IPS DF 19.7 (cell line): ENCODE data around the gene TRIM16.
A peak's percentile ranks its signal among the peaks of the same experiment; 100 is the strongest.
"Not testable (repeated sequence)": the region's sequence is repeated elsewhere in the genome, so short reads cannot be mapped to it uniquely, and the experiment has no call there.

Experiments used
- DNase-seq: peaks from one replicate; pipeline ENCODE4 v3.0.0-alpha.2; 2013; ENCODE audit warnings: low read depth, low spot score

TRIM16 gene

GRCh38 chr17:15683824-15684478, at the start of gene TRIM16:
Gene TRIM16, minus strand, starts transcription at chr17:15684311. Its CDS starts 32,702 bp downstream, at chr17:15651609.
- not testable (repeated sequence) for DNase-seq

GRCh38 chr17:15733174-15733789, 49.2 kb upstream of the TRIM16 start:
- not testable (repeated sequence) for DNase-seq

- not testable (repeated sequence) for DNase-seq
Observed at GRCh38 chr17:15731900-15732299, 47.8 kb upstream of the TRIM16 start, which contains the start of gene TBC1D26. Gene TBC1D26, plus strand, starts transcription at chr17:15732283. Its CDS starts 3,066 bp downstream, at chr17:15735349.

GRCh38 chr17:15730535-15730934, 46.4 kb upstream of the TRIM16 start:
- not testable (repeated sequence) for DNase-seq

- DNase-seq = not testable (repeated sequence)
Observed at GRCh38 chr17:15716601-15717563, 32.8 kb upstream of the TRIM16 start.

GRCh38 chr17:15708879-15709278, 24.8 kb upstream of the TRIM16 start:
- not testable (repeated sequence) for DNase-seq

GRCh38 chr17:15704813-15705212, 20.7 kb upstream of the TRIM16 start:
- not testable (repeated sequence) for DNase-seq

- not testable (repeated sequence) for DNase-seq
Observed at GRCh38 chr17:15704239-15704638, 20.1 kb upstream of the TRIM16 start.

GRCh38 chr17:15699937-15700336, 15.8 kb upstream of the TRIM16 start:
- DNase-seq = not testable (repeated sequence)

GRCh38 chr17:15699413-15699924, 15.4 kb upstream of the TRIM16 start, which contains the start of gene ZNF286A:
Gene ZNF286A, plus strand, starts transcription at chr17:15699752. Its CDS starts 578 bp downstream, at chr17:15700330.
- DNase-seq = peak; percentile 95

- not testable (repeated sequence) for DNase-seq
Observed at GRCh38 chr17:15698967-15699366, 14.9 kb upstream of the TRIM16 start.

- not testable (repeated sequence) for DNase-seq
Observed at GRCh38 chr17:15687494-15687893, 3.4 kb upstream of the TRIM16 start.

- DNase-seq = not testable (repeated sequence)
Observed at GRCh38 chr17:15683135-15683534, 976 bp downstream of the TRIM16 start.

- not testable (repeated sequence) for DNase-seq
Observed at GRCh38 chr17:15675991-15676390, 8.1 kb downstream of the TRIM16 start.

GRCh38 chr17:15674640-15675039, 9.5 kb downstream of the TRIM16 start:
- not testable (repeated sequence) for DNase-seq

GRCh38 chr17:15669526-15669925, 14.6 kb downstream of the TRIM16 start:
- DNase-seq = not testable (repeated sequence)

- no peak for DNase-seq
Observed at GRCh38 chr17:15663691-15664090, 20.4 kb downstream of the TRIM16 start.

- DNase-seq = no peak
Observed at GRCh38 chr17:15663176-15663575, 20.9 kb downstream of the TRIM16 start.

GRCh38 chr17:15662681-15663080, 21.4 kb downstream of the TRIM16 start:
- no peak for DNase-seq

- DNase-seq = no peak
Observed at GRCh38 chr17:15660077-15660476, 24.0 kb downstream of the TRIM16 start.

GRCh38 chr17:15659663-15660062, 24.4 kb downstream of the TRIM16 start:
- DNase-seq = no peak
